Keratinocyte (primary cell): Measurements from ENCODE around the gene NAA40.

ENCODE experiments used
- CTCF ChIP-seq, 3 experiments: IDR thresholded peaks in 1 of 3; conservative IDR thresholded peaks in 1 of 3; optimal IDR thresholded peaks in 1 of 3; 2 replicates in 2 of 3; 3 replicates in 1 of 3; pipeline versions ENCODE3 to v1.5.1; 2011; ENCODE audit warnings: low read length in 3 of 3, mild to moderate bottlenecking in 3 of 3, moderate library complexity in 2 of 3, control low read depth in 1 of 3, inconsistent platforms in 1 of 3; ENCODE audit not compliant: insufficient read depth in 2 of 3; ENCODE audit errors: extremely low read depth in 1 of 3
- EZH2 ChIP-seq: IDR thresholded peaks from one replicate; pipeline ENCODE4 v1.6.1; 2012; ENCODE audit warnings: inconsistent platforms, mild to moderate bottlenecking, low read length, moderate library complexity

GRCh38 chr11:63986932-63987513 is 48.2 kb downstream of the NAA40 start:
- no peak for TF ChIP-seq CTCF (optimal IDR thresholded peaks at IDR 0.05 in 1 of 3, IDR thresholded peaks at IDR 0.05 in 1 of 3, conservative IDR thresholded peaks at IDR 0.05 in 1 of 3; ENCODE audit: extremely low read depth in 1 of 3, insufficient read depth in 2 of 3, low read length in 3 of 3)
- no peak for TF ChIP-seq EZH2
